ENCODE measurements around the gene ZFHX3.
"Not testable (repeated sequence)": the region's sequence is repeated elsewhere in the genome, so short reads cannot be mapped to it uniquely, and the experiment has no call there.

The ZFHX3 gene

GRCh38 chr16:73047536-73048291 is at the start of gene ZFHX3:
Gene ZFHX3 (minus strand): TSS chr16:73048128. CDS start chr16:72960145, 87,983 bp downstream.
- DNase-seq: peak; percentile 17

DNA sequence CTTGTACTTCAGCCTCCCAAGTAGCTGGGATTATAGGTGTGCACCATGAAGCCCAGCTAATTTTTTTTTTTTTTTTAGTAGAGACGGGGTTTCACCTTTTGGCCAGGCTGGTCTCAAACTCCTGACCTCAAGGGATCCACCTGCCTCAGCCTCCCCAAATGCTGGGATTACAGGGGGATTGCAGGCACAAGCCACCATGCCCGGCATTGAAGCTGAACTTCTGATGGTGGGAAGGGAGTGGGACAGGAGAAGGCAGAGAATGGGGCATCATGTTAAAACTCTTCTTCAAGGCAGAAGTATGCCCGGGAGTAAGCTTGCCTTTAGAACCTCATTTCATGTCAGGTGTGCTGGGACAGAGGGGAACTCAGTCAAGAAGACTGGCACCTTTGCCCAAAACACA is 48.6 kb upstream of the ZFHX3 start:
- DNase-seq: no peak

GRCh38 chr16:73095885-73096421 is 48.0 kb upstream of the ZFHX3 start:
- no peak for DNase-seq

DNA sequence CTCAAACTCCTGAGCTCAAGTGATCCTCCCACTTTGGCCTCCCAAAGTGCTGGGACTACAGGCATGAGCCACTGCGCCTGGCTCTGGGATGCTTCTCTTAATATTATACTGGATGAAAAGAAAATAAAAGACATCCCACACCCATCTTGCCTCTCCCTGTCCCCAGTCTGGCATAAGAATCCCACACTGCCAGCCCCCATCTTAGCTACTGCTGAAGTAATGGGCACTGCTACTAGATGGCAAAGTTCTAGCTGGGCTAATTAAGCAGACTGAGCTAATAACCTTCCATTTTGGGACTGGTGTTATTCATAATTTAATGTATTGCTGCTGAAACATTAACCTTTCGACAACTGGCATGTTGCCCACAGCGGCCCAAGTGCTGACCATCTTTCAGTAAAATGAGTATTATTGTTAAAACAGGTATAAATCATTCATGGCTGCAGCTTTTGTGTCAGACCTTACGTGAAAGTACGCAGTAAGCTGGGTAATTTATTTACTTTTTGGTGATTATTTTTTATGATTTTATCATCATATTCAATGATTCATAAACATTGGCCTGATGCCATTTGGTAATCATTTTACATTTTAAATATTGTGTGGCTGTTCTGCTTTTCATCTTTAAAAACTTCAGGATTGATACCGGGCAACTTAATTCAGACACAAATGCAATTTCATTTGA is 47.4 kb upstream of the ZFHX3 start:
- DNase-seq: no peak

GRCh38 chr16:73094371-73094770 is 46.4 kb upstream of the ZFHX3 start:
- DNase-seq: no peak

- DNase-seq: no peak
These were observed 45.5 kb upstream of the ZFHX3 start for GRCh38 chr16:73093146-73094144.

DNA sequence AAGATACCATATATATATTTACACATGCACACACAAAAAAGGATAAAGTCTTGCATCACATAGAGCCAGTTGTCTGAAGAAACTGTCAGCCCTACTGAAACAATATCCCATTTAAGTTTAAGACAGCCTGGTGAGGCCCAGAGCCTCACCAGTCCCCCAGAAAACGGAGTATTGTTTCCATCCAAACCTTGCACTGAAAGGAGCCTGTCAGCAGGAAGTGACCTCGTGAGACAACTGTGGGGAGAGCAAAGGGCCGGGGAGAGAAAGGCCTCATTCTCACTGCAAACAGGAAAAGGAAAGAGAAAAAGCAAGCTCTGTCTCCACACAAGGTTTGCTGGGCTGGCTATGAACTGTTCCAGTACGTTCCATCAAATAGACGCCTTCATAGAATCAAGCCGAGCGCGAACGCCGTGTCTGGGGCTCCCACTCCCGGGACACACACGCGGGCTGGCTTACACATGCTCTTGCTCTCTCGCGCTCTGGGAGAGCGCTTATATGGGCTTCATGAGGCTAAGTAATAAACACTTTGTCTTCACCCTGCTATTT is 44.4 kb upstream of the ZFHX3 start:
- no peak for DNase-seq

DNA sequence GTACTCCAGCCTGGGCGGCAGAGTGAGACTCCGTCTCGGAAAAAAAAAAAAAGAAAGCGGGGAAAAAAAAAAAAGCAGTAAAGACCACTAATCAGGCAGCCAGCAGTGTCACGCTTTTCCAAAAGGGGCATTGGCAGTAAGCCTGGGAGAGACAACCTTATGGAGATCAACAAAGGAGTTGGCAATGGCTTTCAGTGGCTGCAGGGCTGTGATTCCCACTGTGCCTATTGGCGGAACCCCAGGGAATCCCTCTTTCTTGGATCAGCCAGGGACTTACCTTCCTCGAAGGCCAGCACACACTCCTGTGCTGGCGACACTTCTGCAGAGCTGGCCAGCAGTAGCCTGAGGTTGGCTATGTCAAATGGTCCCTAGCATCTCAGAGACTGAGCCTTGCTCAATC is 43.2 kb upstream of the ZFHX3 start:
- DNase-seq: no peak

- no peak for DNase-seq
These were observed 41.5 kb upstream of the ZFHX3 start for GRCh38 chr16:73089420-73089819.

- no peak for DNase-seq
These were observed 38.2 kb upstream of the ZFHX3 start for GRCh38 chr16:73086108-73086507.

DNA sequence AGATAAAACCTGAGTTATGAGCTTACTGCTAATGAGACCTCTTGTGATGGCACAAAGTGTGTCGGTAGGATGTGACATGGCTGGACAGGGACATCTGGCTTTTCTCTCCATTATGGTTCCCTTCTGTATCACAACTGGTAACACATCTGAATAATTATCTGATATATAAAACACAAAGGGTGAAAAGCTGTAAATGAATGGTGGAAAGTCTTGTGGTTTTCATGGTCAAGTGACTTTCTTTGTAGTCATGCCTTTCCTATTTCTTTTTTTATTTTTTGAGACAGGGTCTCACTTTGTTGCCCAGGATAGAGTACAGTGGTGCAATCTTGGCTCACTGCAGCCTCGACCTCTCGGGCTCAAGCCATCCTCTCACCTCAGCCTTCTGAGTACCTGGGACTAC is 35.3 kb upstream of the ZFHX3 start:
- DNase-seq: no peak

GRCh38 chr16:73082634-73083051 is 34.7 kb upstream of the ZFHX3 start:
- not testable (repeated sequence) for DNase-seq

DNA sequence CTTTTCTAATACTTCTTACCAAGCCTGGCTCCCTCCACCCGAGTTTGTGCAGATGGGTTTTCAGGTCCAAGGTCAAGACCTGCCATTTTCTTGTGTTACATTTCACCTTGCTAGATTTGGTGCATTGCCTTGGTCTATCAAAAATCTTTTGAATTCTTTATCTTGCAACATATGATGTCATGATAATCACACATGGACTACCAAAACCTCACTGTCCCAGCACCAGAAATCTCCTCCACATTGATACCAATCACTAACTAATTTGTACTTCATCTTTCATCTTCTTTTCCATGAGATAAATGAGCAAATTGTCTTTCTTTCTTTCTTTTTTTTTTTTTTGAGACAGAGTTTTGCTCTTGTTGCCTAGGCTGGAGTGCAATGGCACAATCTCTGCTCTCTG is 33.0 kb upstream of the ZFHX3 start:
- no peak for DNase-seq

DNA sequence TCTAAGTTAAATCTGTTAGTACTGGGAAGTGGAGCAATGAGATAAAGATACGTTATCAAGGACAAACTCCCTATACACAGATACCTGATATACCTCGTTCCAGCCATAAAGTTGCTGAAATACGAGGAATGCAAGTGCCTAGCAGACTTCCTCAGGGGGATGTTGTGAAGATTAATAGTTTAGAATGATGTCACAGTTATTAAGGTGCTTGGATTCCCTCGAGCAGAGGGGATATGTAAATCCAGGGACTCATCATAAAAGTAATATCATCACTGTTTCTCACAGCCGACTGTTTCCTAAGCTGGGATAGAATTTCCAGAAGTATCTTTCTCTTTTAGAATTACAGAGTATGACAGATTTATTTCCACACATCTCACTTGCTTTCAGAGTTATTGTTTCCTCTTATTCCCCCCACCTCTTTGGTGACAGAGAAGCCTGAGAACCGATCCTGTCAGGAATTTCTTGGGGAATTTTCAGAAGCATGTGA is 28.4 kb upstream of the ZFHX3 start:
- DNase-seq: no peak

DNA sequence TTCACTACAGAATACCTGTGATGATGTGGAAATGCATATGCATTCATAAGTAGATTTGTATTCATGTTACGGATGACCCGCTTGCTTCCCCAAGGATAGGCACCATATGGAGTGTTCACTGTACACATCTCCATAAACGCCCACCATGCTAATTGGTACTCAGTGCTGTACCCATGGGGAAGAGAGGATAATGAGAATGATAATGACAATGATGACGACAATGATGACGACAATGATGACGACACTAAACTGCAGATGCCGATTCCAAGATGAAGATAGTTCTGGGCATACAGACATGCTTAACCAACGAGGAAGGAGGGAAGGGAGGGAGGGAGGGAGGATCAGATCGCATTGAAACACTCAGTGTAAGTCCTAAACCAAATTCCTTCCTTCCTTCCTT is 26.5 kb upstream of the ZFHX3 start:
- no peak for DNase-seq

GRCh38 chr16:73072051-73072450 is 24.1 kb upstream of the ZFHX3 start:
- DNase-seq: not testable (repeated sequence)

DNA sequence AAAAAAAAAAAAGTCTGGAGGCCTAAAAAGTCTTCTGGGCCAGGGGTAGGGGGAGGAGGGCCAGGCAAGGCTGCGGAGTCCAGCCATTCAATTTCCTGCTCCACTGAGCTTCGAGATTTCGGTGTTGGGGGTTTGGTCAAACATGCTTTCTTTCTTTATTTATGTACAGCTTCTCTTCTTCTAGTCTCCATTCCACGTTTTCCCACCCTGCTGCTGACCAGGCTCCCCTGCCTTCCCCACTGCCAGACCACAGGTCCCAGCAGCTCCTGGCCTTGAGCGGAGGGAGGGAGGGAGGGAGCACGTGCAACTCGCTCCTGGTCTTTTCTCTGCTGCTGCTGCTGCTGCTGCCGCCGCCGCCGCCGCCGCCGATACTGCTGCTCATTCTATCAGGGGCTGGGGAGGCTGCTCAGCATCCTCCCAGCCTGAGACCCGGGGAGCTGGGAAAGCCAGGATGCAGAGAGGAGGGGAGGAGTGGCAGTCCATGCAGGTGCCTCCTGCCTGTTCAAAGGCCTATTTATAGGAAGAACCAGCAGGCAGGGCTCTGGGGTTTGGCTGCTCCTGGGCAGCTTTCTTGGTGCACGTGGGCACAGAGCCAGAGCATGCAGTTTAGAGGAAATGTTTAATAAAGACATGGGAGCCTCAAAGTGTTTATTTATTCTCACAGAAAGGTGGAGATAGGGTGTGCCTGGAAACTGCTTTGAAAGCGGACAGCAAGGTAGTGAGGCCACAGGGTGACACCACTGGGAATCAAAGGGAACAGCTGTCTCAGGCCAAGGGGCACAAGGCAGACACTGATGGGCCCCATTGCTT is 23.4 kb upstream of the ZFHX3 start:
- no peak for DNase-seq

DNA sequence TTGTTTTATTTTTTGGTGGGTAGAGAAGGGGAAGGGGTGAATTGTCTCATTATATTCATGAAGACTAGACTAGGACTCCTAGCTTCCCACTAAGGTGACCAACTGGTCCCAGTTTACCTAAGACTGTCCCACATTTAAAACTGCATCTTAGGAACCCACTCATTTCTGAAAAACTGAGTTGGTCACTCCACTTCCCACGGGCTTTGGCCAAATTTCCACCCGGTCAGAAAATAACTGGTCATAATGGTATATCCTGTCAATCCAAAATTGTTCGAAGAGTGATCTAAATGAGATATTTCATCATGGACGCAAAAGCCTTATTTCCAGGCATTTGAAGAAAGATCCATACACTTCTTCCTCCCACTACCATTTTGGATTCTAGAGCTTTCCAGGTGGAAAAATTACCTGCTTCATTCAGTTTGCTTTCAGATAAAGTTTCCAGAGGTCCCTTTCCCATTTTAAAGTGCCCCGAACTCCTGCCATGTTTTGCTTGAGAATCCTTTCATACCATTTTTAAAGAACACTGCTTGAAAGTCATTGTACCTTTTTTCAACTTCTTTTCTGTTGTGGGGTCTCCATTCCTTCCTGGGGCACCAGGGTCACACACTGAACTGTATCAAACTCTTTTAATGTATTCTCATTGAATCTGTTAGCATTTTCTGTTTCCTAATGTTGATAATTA is 21.8 kb upstream of the ZFHX3 start:
- no peak for DNase-seq

DNA sequence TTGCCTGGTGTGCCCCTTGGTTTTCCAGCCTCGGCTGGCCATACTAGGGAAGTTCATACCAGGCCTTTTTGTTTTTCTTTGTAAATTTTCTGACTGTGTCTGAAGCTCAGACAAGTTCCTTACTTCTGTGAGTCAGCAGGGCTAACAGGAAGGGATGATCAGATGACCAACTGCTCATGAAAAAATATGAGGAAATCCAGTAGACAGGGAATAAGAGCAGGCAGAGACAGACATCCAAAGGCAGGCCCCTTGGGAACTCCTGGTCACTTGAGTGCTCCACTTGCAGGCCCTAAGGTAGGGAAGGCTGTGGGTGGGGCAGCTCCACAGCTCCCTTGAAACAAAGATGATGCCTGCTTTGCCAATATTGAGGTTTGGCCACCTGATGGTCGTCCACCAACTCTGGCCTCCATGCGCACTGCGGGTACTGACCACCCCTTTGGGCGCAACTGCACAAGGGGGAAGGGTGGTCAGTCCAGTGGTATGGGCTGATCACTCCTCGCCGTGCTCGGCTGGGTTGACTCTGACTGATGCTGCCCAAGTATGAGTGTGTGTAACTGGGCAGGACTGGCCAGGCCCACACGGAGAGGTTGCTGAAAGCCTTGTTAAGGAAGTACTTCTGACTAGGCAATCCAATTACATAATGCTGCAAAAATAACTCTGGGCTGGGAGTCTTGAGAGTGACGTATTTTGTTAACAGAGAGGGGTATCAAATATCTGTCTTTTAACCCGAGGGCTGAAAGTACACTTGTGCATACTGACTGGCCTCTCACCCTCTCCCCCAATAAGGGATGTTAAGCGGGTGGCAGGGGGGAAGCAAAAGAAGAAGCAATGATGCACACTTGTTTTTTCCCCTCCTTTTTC is 20.8 kb upstream of the ZFHX3 start:
- DNase-seq: no peak
